Measurements from ENCODE around the gene BLVRB. TPM values are rescaled to one million over a fixed set of nuclear protein-coding genes. Genes with fewer than 3 reads are reported as not detected.
"Not testable (repeated sequence)": the region's sequence is repeated elsewhere in the genome, so short reads cannot be mapped to it uniquely, and the experiment has no call there.

BLVRB gene
- total RNA-seq, 2 experiments from 2014 or later = 12.9 to 23.3 TPM

DNA sequence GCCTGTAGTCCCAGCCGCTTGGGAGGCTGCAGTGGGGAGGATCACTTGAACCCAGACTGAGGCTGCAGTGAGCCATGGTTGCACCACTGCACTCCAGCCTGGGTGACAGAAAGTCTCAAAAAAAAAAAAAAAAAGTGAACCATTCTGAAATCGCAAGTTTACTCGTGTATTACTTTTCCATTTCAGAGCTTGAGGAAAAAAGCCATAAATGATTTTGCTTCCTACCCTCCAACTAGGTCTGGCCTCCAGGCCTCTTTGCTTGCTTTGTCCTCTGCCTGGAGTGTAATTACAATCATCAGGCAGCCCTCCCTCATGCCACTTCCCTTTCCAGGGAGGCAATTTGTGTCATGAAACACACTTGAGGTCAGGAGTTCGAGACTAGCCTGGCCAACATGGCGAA lies 8.5 kb downstream of the BLVRB start:
- Mint-ChIP-seq H3K9me3 (ENCODE audit: low read depth) (no peaks in the 10 kb centered on the region), H3K4me3 (no peak overlapping the region), H3K36me3 (no peaks in the 10 kb centered on the region), H3K4me1 (no peaks in the 10 kb centered on the region), H3K27me3 (no peaks in the 10 kb centered on the region), H3K27ac (no peak overlapping the region)
- ATAC-seq = no peak
- CTCF ChIA-PET = interaction anchor here (1.3 to 1.7 kb wide), 2 partner anchors 10 to 152 kb away, joined by 3 to 4 read pairs; partner anchors contain the start of gene SPTBN4
- DNase-seq = no peak

DNA sequence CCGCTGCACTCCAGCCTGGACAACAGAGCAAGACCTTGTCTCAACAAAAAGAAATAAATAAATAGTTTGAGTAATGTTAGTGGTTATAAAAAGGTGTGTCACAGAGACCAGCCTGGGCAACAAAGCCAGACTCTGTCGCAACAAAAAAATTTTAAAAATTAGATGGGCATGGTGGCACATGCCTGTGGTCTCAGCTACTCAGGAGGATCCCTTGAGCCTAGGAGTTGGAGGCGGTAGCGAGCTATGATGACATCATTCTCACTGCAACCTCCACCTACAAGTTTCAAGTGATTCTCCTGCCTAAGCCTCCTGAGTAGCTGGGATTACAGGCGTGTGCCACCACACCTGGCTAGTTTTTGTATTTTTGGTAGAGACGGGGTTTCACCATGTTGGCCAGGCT lies 11.6 kb downstream of the BLVRB start:
- H3K9me3 Mint-ChIP-seq (ENCODE audit: low read depth); ATAC-seq; H3K27me3 Mint-ChIP-seq; H3K4me1 Mint-ChIP-seq; DNase-seq; H3K4me3 Mint-ChIP-seq; H3K27ac Mint-ChIP-seq; H3K36me3 Mint-ChIP-seq: not testable (repeated sequence)
- CTCF ChIA-PET = interaction anchor here (0.6 to 1.6 kb wide), 5 partner anchors 11 to 1113 kb away, joined by 3 to 8 read pairs (median 6); partner anchors contain the start of gene BLVRB

DNA sequence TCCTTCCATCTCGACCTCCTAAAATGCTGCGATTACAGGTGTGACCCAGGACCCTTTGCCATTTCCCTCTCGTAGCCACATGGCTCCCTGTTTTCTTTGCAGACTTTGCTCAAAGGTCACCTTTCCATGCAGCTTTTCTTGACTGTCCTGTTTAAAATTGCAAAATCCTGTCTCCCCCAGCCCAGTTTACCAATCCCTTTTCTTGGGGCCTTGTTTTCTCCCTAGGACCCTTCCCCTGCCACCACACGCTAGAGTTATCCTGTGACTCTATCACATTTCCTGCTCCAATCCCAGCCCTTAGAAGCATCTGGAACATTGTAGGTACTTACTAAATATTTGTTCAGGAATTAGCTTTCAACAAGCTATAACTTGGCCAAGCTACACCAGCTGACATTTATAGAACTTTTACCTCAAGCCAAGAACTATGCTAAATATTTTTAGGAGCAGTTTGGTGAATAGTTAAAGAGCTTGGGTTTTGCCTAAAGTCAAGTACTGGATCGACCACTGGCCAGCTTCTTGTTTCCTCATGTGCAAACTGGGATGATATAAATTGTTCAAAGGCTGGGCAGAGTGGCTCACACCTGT lies 12.3 kb downstream of the BLVRB start:
- no peak for ATAC-seq
- no peak overlapping the region for H3K27ac Mint-ChIP-seq
- no peaks in the 10 kb centered on the region for H3K9me3 Mint-ChIP-seq (ENCODE audit: low read depth)
- no peaks in the 10 kb centered on the region for H3K27me3 Mint-ChIP-seq
- CTCF ChIA-PET = interaction anchor here (1.0 to 1.5 kb wide), 3 partner anchors 12 to 148 kb away, joined by 3 to 8 read pairs (median 6); partner anchors contain the start of gene BLVRB
- no peaks in the 10 kb centered on the region for H3K36me3 Mint-ChIP-seq
- DNase-seq = no peak
- H3K4me3 Mint-ChIP-seq = no peak overlapping the region
- H3K4me1 Mint-ChIP-seq = no peaks in the 10 kb centered on the region

DNA sequence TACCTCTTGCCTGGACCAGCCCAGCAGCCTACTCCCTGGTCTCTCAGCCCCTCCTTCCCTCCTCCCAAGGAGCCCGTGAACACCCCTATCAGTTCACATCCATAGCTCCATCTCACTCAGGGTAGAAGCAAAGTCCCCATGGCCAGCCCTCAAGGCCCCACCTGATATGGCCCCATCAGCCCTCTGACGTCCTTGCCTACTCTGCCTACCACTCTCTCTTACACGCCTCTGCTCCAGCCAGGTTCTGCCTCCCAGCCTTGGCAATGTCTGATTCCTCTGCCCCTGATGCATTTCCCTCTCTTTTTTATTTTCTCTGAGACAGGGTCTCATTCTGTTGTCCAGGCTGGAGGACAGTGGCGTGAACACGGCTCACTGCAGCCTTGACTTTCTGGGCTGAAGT lies 13.5 kb downstream of the BLVRB start:
- H3K27ac Mint-ChIP-seq = peak overlapping the region; percentile 24
- no peak for ATAC-seq
- no peak for DNase-seq
- no peaks in the 10 kb centered on the region for H3K4me1 Mint-ChIP-seq
- no peak overlapping the region for H3K4me3 Mint-ChIP-seq
- no peaks in the 10 kb centered on the region for H3K27me3 Mint-ChIP-seq
- no peaks in the 10 kb centered on the region for H3K9me3 Mint-ChIP-seq (ENCODE audit: low read depth)
- CTCF ChIA-PET = no interaction called here
- no peaks in the 10 kb centered on the region for H3K36me3 Mint-ChIP-seq

DNA sequence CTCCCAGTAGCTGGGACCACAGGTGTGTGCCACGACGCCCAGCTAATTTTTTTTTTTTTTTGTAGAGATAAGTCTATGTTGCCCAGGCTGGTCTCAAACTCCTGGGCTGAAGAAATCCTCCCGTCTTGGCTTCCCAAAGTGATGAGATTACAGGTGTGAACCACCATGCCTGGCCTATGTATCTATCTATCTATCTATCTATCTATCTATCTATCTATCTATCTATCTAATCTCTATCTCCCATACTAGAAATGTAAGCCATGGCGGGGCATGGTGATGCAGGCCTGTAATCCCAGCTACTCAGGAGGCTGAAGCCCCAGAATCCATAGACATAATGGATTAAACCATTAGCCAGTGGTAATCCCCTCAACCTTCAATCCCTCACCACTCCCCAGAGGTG lies 14.9 kb downstream of the BLVRB start:
- H3K4me3 Mint-ChIP-seq = no peak overlapping the region
- DNase-seq (no peak), ATAC-seq (no peak)
- no peaks in the 10 kb centered on the region for H3K9me3 Mint-ChIP-seq (ENCODE audit: low read depth)
- H3K27me3 Mint-ChIP-seq = no peaks in the 10 kb centered on the region
- H3K4me1 Mint-ChIP-seq = no peaks in the 10 kb centered on the region
- H3K36me3 Mint-ChIP-seq = no peaks in the 10 kb centered on the region
- no peak overlapping the region for H3K27ac Mint-ChIP-seq
- CTCF ChIA-PET = interaction anchor here (0.6 to 1.0 kb wide), 3 partner anchors 14 to 145 kb away, joined by 3 to 5 read pairs (median 4); partner anchors contain the start of gene BLVRB

DNA sequence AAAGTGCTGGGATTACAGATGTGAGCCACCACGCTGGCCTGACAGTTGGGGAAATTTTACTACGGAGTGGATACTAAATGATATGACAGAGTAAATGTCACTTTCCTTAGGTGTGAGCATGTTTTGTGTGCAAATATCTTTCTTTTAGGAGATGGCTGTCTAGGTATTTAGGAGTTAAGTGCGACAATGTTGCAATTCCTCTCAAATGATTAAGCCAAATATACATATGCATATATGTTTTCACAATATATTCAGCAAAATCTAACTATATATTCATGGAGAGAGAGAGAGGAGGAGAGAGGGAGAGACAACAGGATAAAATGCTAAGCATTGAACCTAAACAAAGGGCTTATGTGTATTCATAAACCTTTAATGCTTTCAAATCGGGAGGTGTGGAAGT lies 16.0 kb downstream of the BLVRB start:
- Mint-ChIP-seq H3K27me3 (no peaks in the 10 kb centered on the region), H3K9me3 (ENCODE audit: low read depth) (no peaks in the 10 kb centered on the region), H3K4me3 (no peak overlapping the region), H3K4me1 (peaks cover 6% of the 10 kb centered on the region), H3K27ac (no peak overlapping the region), H3K36me3 (no peaks in the 10 kb centered on the region)
- DNase-seq (no peak), ATAC-seq (no peak)
- CTCF ChIA-PET = no interaction called here

DNA sequence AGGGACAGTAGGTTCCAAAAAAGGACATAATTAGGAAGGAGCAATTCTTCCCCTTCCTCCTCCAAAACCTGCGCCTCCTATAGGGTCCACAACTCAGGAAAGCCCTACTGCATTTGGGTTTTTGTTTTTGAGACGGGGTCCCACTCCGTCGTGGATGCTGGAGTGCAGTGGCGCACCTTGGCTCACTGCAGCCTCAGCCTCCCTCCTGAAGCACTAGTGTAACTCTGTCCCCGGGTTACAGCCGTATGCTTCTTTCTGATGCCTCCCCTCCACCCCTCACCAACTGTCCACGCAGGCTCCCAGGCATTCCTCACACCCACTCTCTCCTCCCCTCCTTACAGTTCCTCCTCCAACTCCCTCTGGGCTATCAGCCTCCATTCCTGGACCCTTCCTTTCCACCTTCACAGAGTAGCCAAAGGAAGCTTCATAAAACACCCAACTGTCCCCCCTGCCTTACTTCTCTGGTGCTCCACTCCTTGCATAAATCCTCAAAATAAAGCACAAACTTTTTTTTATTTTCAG lies 19.2 kb downstream of the BLVRB start:
- CTCF ChIA-PET = interaction anchor here (1.5 to 1.8 kb wide), 2 partner anchors 19 to 26 kb away, joined by 7 to 9 read pairs; partner anchors contain the start of gene BLVRB
- DNase-seq (no peak), ATAC-seq (no peak)
- Mint-ChIP-seq H3K4me3 (no peak overlapping the region), H3K9me3 (ENCODE audit: low read depth) (no peaks in the 10 kb centered on the region), H3K36me3 (peaks cover under 1% of the 10 kb centered on the region), H3K27me3 (no peaks in the 10 kb centered on the region), H3K27ac (no peak overlapping the region), H3K4me1 (peaks cover 16% of the 10 kb centered on the region)

DNA sequence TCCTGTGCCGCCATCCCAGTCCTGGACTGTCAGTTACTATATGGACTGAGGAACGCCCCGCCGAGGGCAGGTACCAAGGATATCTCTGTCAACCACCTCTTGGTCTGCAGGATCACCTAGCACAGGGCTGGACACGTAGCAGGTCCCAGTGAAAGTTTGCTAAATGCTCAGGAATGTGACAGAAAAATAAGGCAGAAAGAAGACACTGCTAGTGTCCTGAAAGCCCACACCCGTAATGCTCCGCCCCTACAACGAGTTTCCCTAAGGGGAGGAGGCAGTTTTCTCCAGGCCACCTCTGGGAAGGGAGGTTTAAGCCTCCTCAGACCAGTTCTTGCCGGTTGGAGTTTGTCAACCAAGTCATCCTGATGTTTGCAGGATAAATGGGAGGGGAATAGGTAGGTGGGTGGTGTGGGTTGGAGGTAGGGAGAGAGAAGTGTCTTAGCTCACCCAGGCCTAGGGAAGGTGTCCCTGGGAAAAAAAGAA lies 19.7 kb downstream of the BLVRB start:
- CTCF ChIA-PET = interaction anchor here (1.2 to 1.5 kb wide), 2 partner anchors 25 kb away, joined by 4 to 7 read pairs; no protein-coding TSS in a partner anchor
- ATAC-seq = no peak
- no peaks in the 10 kb centered on the region for H3K9me3 Mint-ChIP-seq (ENCODE audit: low read depth)
- no peak for DNase-seq
- H3K27me3 Mint-ChIP-seq = no peaks in the 10 kb centered on the region
- H3K4me3 Mint-ChIP-seq = no peak overlapping the region
- H3K27ac Mint-ChIP-seq = no peak overlapping the region
- H3K4me1 Mint-ChIP-seq = peaks cover 20% of the 10 kb centered on the region
- H3K36me3 Mint-ChIP-seq = peaks cover 5% of the 10 kb centered on the region

DNA sequence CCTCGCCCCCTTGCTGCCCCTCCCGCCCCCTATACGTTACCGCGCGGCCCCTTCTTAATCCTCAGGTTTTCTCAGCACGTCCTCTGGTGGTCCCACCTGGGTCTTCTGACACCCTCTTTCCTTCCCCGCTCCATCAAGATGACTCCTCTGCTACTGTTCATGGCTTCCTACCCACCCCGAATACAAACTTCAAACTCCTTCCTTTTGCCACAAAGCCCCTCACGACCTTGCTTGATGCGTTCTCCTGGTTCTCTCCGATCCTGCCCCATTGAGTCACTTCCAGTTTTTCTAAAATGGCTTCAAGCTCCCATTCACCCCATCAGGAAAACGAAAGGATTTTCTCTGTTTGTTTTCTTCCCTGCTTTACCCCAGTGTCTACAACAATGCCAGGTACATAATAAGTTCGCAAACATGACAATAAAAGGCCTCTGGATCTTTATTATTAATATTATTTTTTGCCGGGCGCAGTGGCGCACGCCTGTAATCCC lies 20.7 kb downstream of the BLVRB start:
- CTCF ChIA-PET = interaction anchor here (1.0 to 3.0 kb wide), 3 partner anchors 19 to 140 kb away, joined by 4 to 28 read pairs (median 4); partner anchors contain the start of gene BLVRB
- Mint-ChIP-seq H3K36me3 (peaks cover 7% of the 10 kb centered on the region), H3K27ac (peak overlapping the region; percentile 97), H3K27me3 (no peaks in the 10 kb centered on the region), H3K9me3 (ENCODE audit: low read depth) (no peaks in the 10 kb centered on the region), H3K4me3 (peak overlapping the region; percentile 95), H3K4me1 (peaks cover 20% of the 10 kb centered on the region)
- DNase-seq (no peak), ATAC-seq (no peak)

DNA sequence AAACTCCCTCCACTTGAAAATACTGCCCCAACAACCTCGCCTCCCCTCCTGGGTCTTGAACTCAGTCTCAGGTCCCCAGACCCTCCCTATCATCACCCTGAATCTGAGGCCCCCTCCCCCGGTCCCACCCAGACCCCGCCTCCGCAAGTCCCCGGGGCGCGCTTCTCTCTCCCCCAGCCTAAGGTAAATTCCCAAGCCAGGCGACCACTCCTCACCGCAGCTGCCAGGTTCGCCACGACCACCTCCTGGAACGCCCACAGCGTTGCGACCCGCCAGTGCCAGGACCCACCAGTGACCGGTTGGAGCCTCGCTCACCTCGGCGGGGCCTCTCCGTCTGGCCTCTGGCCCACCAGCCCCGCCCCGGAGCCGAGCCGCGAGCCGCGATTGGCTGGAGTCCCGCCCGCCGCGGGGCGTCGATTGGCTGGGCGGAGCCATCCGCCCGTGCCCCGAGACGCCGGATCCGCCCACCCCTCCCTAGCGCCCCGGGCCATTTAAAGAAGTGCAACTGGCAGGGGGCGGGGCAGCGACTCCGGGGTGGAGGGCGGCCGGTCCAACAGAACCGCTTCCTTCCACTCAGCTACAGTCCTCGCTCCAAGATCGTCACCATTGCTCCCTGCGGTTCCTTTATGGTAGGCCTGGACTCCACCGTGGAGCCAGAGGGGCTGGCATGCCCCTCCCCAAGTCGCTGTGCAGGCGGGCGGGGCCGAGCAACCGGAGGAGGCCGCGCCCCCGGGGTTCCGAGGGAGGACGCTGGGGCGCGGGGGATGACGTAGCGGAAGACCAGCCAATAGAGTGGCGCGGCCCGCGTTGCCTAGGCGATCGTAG lies 21.3 kb downstream of the BLVRB start, which contains the start of gene SERTAD3:
Gene SERTAD3, minus strand, starts transcription at position 336 of the 825 bp plus-strand sequence. CDS start 2,255 bp downstream, outside the sequence.
- no peaks in the 10 kb centered on the region for H3K27me3 Mint-ChIP-seq
- peak; percentile 98 for DNase-seq
- ATAC-seq = peak; percentile 80
- peaks cover 22% of the 10 kb centered on the region for H3K4me1 Mint-ChIP-seq
- no peaks in the 10 kb centered on the region for H3K9me3 Mint-ChIP-seq (ENCODE audit: low read depth)
- H3K4me3 Mint-ChIP-seq = peak within 1 kb of the TSS; percentile 95
- H3K27ac Mint-ChIP-seq = peak within 1 kb of the TSS; percentile 97
- peaks cover 7% of the 10 kb centered on the region for H3K36me3 Mint-ChIP-seq
- CTCF ChIA-PET = interaction anchor here (1.0 to 3.0 kb wide), 9 partner anchors 14 to 139 kb away, joined by 3 to 28 read pairs (median 6); partner anchors contain the start of genes BLVRB and SERTAD1

DNA sequence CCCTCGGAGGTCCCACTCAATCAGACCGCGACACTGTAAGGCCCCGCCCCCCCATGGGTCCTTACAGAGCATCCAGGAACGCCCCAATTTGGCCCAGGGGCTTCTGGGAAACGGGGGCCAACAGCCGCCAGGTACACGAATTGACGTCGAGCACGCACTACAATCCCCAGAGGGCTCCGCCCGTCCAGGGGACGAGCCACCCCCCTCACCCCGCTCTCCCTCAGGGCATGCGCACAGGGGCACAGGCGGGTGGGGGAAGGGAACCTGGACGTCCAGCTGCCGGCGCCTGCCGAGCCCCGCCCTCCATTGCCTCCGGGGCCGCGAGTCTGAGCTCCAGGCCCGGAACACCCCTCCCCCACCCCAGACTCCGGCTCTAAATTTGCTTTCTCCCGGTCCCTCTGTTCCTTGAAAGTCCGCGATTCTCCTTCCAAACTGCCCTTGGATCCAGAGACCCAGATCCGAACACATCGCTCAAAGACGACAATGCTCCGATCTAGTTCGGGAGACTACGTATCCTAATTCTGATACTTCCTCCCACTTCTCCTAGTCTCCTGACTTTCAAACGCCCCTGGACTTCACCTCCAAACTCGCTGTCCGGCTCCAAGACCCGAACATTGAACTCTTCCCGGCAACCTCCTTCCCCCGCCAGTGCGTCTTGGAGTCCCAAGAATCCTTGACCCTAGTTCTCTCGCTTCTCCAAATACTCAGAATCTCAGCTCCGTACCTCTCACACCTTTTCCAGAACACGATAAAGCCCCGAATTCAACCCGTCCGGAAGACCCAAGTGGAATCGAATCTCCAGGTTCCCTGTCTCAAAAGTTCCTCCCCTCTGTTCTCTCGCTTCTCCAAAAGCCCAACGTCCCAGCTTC lies 22.2 kb downstream of the BLVRB start:
- no peaks in the 10 kb centered on the region for H3K27me3 Mint-ChIP-seq
- H3K36me3 Mint-ChIP-seq = peaks cover 7% of the 10 kb centered on the region
- peak overlapping the region; percentile 97 for H3K27ac Mint-ChIP-seq
- peaks cover 22% of the 10 kb centered on the region for H3K4me1 Mint-ChIP-seq
- peak; percentile 82 for ATAC-seq
- CTCF ChIA-PET = interaction anchor here (1.0 to 3.0 kb wide), 12 partner anchors 10 to 162 kb away, joined by 3 to 28 read pairs (median 6); partner anchors contain the start of genes BLVRB and SERTAD1
- no peaks in the 10 kb centered on the region for H3K9me3 Mint-ChIP-seq (ENCODE audit: low read depth)
- peak; percentile 100 for DNase-seq
- H3K4me3 Mint-ChIP-seq = peak overlapping the region; percentile 95

Measured in activated CD8-positive, alpha-beta memory T cell treated with anti-CD3 and anti-CD28 coated beads, Interleukin-2, amount 10 ng/mL, durations not matched to agents 7 days and 5 days (primary cell).